ENCODE measurements around the gene REEP1. TPM values are rescaled to one million over a fixed set of nuclear protein-coding genes. Genes with fewer than 3 reads are reported as not detected.

REEP1 gene
- total and polyA plus RNA-seq, 4 experiments from 2014 or later = 0.15 TPM; not detected in 3

DNA sequence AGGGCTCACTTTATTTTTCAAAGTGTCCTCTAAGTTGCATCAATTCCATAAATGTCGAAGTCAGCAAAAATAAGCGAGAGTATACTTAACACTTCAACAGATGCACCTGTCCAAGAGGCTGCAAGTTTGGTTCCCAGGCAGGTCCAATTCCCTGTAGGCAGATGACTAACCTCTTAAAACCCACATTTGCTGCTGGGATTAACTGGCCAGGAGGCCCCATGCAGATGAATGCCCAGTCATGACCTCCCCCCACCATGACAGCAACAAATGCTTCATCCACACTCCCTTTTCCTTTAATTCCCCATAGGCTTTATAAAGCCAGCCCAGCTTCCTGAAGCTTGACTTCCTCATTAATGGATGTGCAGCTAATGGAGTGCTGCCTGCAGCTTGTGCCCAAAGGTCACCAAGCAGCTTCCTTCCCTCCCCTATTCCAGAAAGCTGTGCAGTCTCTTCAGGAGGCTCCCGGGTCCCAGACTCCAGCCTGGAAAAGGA lies 35.7 kb downstream of the REEP1 start:
- no peak overlapping the region for H3K27ac Mint-ChIP-seq
- Histone ChIP-seq H3K4me3 (ENCODE audit: low read length in 2 of 2) (no peak overlapping the region), H3K4me1 (ENCODE audit: insufficient read depth, low read length) (no peaks in the 10 kb centered on the region), H3K36me3 (ENCODE audit: insufficient read depth, low read length) (no peaks in the 10 kb centered on the region), H3K27ac (ENCODE audit: low read depth, low read length) (no peak overlapping the region), H3K9me3 (ENCODE audit: control insufficient read depth in 1 of 2, low read length in 2 of 2) (no peaks in the 10 kb centered on the region), H3K27me3 (ENCODE audit: insufficient read depth, low read length) (peaks cover 3% of the 10 kb centered on the region)
- H3K4me3 Mint-ChIP-seq = no peak overlapping the region
- H3K36me3 Mint-ChIP-seq = no peaks in the 10 kb centered on the region
- DNase-seq = no peak
- H3K27me3 Mint-ChIP-seq = peaks cover 13 to 15% of the 10 kb centered on the region in 2 donors
- CTCF ChIA-PET (ENCODE audit: partially characterized antibody) = no interaction called here
- POLR2A ChIA-PET (ENCODE audit: partially characterized antibody) = no interaction called here
- H3K9me3 Mint-ChIP-seq = peaks cover 0 to 2% (median 0%) of the 10 kb centered on the region in 8 donors
- no peaks in the 10 kb centered on the region for H3K4me1 Mint-ChIP-seq
- intact Hi-C loops (cut with micrococcal nuclease) = no loop called here

DNA sequence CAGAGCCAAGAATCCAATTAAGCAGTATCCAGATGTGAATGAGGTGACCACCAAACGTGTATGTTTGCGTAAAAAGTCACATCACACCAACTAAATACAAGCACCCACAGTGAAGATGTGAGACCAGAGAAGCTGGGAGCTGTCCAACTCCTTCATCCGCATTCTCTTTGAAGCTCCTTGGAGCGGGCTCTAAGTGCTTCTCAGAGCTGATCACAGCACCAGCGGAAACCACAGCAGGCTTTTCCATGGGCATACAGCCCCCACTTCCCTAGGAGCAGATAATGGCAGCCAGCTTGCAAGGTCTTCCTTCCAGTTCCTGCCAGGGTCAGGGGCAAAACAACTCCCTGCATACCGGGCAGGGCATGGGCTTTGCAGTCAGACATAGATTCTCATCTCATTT lies 36.4 kb downstream of the REEP1 start:
- peaks cover 13 to 15% of the 10 kb centered on the region in 2 donors for H3K27me3 Mint-ChIP-seq
- H3K27ac Mint-ChIP-seq = no peak overlapping the region
- H3K36me3 Mint-ChIP-seq = no peaks in the 10 kb centered on the region
- DNase-seq = no peak
- peaks cover 0 to 2% (median 0%) of the 10 kb centered on the region in 8 donors for H3K9me3 Mint-ChIP-seq
- no peaks in the 10 kb centered on the region for H3K4me1 Mint-ChIP-seq
- Histone ChIP-seq H3K27ac (ENCODE audit: low read depth, low read length) (no peak overlapping the region), H3K9me3 (ENCODE audit: control insufficient read depth in 1 of 2, low read length in 2 of 2) (no peaks in the 10 kb centered on the region), H3K4me1 (ENCODE audit: insufficient read depth, low read length) (no peaks in the 10 kb centered on the region), H3K4me3 (ENCODE audit: low read length in 2 of 2) (no peak overlapping the region), H3K27me3 (ENCODE audit: insufficient read depth, low read length) (peaks cover 3% of the 10 kb centered on the region), H3K36me3 (ENCODE audit: insufficient read depth, low read length) (no peaks in the 10 kb centered on the region)
- intact Hi-C loops (cut with micrococcal nuclease) = no loop called here
- CTCF ChIA-PET (ENCODE audit: partially characterized antibody) = no interaction called here
- H3K4me3 Mint-ChIP-seq = no peak overlapping the region
- POLR2A ChIA-PET (ENCODE audit: partially characterized antibody) = no interaction called here

DNA sequence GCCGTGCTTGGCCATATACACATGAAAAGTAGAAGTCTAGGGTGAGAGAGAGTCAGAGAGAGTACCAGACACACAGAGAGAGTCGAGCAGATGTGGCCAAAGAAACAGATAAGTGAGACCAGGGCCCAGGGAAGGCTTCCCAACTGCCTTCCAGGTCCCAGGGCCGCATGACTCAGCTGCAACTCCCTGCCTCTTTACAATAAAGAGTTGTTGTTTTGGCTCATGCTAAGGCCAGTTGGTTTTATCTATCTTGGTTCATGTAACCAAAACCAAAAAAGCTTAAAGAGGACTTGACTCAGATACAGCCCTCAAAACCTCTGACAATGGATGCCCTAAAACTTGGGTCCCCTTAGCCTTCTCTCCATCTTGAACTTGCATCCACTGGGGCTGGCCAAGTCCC lies 36.9 kb downstream of the REEP1 start:
- Mint-ChIP-seq H3K27me3 (peaks cover 12 to 15% of the 10 kb centered on the region in 2 donors), H3K27ac (no peak overlapping the region), H3K4me3 (no peak overlapping the region), H3K36me3 (no peaks in the 10 kb centered on the region), H3K9me3 (peaks cover 0 to 2% (median 0%) of the 10 kb centered on the region in 8 donors), H3K4me1 (no peaks in the 10 kb centered on the region)
- Histone ChIP-seq H3K27ac (ENCODE audit: low read depth, low read length) (no peak overlapping the region), H3K36me3 (ENCODE audit: insufficient read depth, low read length) (no peaks in the 10 kb centered on the region), H3K4me3 (ENCODE audit: low read length in 2 of 2) (no peak overlapping the region), H3K27me3 (ENCODE audit: insufficient read depth, low read length) (peaks cover 3% of the 10 kb centered on the region), H3K9me3 (ENCODE audit: control insufficient read depth in 1 of 2, low read length in 2 of 2) (no peaks in the 10 kb centered on the region), H3K4me1 (ENCODE audit: insufficient read depth, low read length) (no peaks in the 10 kb centered on the region)
- intact Hi-C loops (cut with micrococcal nuclease) = no loop called here
- DNase-seq = no peak
- POLR2A ChIA-PET (ENCODE audit: partially characterized antibody) = no interaction called here
- CTCF ChIA-PET (ENCODE audit: partially characterized antibody) = no interaction called here

DNA sequence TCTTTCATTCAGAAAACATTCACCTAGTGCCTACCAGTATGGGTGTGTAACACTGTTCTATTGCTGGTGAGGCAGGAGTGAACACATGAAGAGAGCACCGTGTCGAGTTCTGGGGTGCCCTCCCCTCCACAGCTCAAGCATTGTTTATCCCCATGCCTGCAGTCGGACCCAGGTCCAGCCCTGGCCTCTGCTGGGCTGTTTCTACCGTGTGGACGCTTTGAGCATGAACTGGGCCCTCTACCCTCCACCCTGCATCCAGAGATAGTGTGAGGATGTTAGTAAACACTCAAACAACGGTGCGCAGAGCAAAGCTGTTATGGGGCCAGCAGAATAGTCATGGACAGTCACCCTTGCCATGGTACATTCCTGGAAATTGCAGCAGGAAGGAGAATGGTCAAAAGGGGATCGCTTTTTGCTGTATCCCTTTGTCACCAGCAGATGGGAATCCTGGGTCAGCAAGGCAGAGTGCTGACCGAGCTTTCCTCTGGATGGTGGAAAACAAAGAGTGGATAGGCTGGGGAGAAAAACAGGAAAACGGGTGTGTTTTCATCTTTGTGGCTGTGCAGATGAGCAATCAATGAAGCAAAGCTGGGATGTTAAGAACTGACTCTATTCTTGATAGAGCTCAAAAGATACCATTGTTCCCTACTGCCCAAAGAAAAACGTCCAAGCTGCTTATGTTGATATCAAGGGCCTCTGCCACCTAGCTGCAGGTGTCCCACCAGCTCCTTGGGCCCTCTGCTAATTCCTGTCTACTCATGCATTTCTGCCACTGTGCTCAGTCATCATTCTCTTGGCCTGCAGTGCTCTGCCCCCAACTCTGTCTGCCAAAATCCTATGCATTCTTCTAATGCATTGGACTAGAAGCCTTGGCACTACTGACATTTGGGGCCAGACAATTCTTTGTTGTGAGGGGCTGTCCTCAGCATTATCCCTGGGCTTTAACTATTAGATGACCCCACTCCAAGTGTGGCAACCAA lies 38.7 kb downstream of the REEP1 start:
- Histone ChIP-seq H3K9me3 (ENCODE audit: control insufficient read depth in 1 of 2, low read length in 2 of 2) (no peaks in the 10 kb centered on the region), H3K27ac (ENCODE audit: low read depth, low read length) (no peak overlapping the region), H3K36me3 (ENCODE audit: insufficient read depth, low read length) (no peaks in the 10 kb centered on the region), H3K4me1 (ENCODE audit: insufficient read depth, low read length) (no peaks in the 10 kb centered on the region), H3K4me3 (ENCODE audit: low read length in 2 of 2) (no peak overlapping the region), H3K27me3 (ENCODE audit: insufficient read depth, low read length) (peaks cover 3% of the 10 kb centered on the region)
- H3K4me1 Mint-ChIP-seq = no peaks in the 10 kb centered on the region
- no peak overlapping the region for H3K27ac Mint-ChIP-seq
- no peak for DNase-seq
- CTCF ChIA-PET (ENCODE audit: partially characterized antibody) = interaction anchor here (1.4 kb wide), 1 partner anchor 11 kb away, joined by 3 read pairs; no protein-coding TSS in a partner anchor
- H3K9me3 Mint-ChIP-seq = peaks cover 0 to 2% (median 0%) of the 10 kb centered on the region in 8 donors
- H3K27me3 Mint-ChIP-seq = peaks cover 11 to 12% of the 10 kb centered on the region in 2 donors
- no peak overlapping the region for H3K4me3 Mint-ChIP-seq
- H3K36me3 Mint-ChIP-seq = no peaks in the 10 kb centered on the region
- POLR2A ChIA-PET (ENCODE audit: partially characterized antibody) = no interaction called here
- intact Hi-C loops (cut with micrococcal nuclease) = no loop called here

DNA sequence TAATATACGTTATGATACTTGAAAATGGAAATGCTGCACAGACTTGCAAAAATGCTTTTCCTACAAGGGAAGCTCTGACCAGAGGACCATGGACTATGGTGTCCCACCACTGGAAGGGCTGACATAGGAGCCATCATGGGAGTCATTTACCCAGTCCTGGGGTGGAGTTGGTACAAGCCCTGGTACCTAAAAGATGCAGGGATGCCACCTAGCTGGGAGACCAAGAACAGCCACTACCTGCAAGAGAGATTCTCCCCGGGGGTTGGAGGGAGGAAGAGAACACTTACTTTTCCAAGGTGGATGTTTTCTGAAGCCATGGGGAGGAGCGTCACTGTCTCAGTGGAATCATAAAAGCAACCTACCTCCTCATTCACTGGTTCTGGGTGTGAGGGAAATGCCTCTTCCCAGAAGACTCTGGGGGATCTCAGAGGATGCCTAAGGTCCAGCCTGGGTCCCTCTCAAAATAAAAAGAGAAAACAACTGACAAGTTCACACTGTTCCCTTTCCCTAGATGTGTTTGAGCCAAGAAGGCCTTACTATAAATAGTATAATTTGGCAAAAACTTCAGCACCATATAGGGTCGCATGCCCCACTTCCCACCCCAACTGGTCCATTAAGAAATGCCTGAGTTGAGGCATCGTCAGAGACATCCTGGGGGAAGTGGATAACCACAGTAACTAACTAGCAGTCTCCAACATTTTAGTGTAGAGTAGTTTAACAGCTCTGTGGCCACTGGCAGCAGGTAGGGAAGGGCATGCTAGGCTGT lies 39.9 kb downstream of the REEP1 start:
- Histone ChIP-seq H3K27me3 (ENCODE audit: insufficient read depth, low read length) (peaks cover 3% of the 10 kb centered on the region), H3K4me1 (ENCODE audit: insufficient read depth, low read length) (no peaks in the 10 kb centered on the region), H3K27ac (ENCODE audit: low read depth, low read length) (no peak overlapping the region), H3K4me3 (ENCODE audit: low read length in 2 of 2) (no peak overlapping the region), H3K36me3 (ENCODE audit: insufficient read depth, low read length) (no peaks in the 10 kb centered on the region), H3K9me3 (ENCODE audit: control insufficient read depth in 1 of 2, low read length in 2 of 2) (no peaks in the 10 kb centered on the region)
- no peak overlapping the region for H3K27ac Mint-ChIP-seq
- no peaks in the 10 kb centered on the region for H3K36me3 Mint-ChIP-seq
- H3K4me3 Mint-ChIP-seq = no peak overlapping the region
- H3K4me1 Mint-ChIP-seq = no peaks in the 10 kb centered on the region
- H3K27me3 Mint-ChIP-seq = peaks cover 7 to 12% of the 10 kb centered on the region in 2 donors
- ChIA-PET POLR2A (ENCODE audit: partially characterized antibody) (no interaction called here), CTCF (ENCODE audit: partially characterized antibody) (interaction anchor here (1.0 to 1.4 kb wide), 2 partner anchors 9 to 661 kb away, joined by 3 read pairs; no protein-coding TSS in a partner anchor)
- no peak for DNase-seq
- peaks cover 0 to 2% (median 0%) of the 10 kb centered on the region in 8 donors for H3K9me3 Mint-ChIP-seq
- intact Hi-C loops (cut with micrococcal nuclease) = no loop called here

DNA sequence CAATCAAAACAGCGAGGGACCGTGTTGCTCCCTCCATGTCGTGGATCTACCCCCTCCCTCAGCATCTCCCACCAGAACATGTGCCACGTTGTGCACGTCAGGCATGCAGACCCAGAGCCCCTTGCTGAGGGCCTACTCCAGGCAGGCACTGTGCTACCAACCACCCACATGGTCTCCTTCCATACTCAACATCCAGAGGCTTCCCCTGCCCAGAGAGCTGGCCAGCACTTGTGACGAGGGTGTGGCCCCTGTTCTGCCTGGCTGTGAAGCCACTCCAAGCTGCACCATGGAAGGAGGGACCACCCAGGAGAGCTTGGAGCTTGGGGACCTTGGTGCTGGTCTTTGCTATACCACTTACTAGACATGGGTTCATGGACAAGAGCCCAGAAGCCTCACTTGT lies 40.5 kb downstream of the REEP1 start:
- CTCF ChIA-PET (ENCODE audit: partially characterized antibody) = interaction anchor here (1.0 to 2.4 kb wide), 2 partner anchors 13 to 660 kb away, joined by 3 to 5 read pairs; no protein-coding TSS in a partner anchor
- no peaks in the 10 kb centered on the region for H3K9me3 ChIP-seq (ENCODE audit: control insufficient read depth in 1 of 2, low read length in 2 of 2)
- peaks cover 0 to 2% (median 0%) of the 10 kb centered on the region in 8 donors for H3K9me3 Mint-ChIP-seq

DNA sequence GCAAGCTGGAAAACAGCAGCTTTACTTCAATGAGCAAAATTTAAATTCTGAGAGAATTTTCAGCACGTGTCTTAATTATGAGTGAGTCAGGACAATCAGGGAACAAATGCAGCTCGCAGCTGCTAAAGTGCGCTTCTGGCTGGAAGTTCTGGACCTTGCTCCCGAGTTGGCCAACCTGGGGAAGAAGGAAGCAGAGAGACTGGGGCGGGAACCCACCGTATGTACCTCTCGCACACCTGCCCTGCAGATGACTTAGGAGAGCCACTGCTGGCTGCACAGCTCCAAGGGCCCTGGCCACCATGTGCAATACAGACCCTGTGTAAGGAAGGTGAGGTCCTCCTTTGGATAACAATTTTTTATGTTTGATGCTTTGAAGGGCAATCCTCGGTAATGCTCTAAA lies 42.4 kb downstream of the REEP1 start:
- intact Hi-C loops (cut with micrococcal nuclease) = no loop called here
- Mint-ChIP-seq H3K9me3 (peaks cover 0 to 2% (median 0%) of the 10 kb centered on the region in 8 donors), H3K36me3 (no peaks in the 10 kb centered on the region), H3K4me3 (no peak overlapping the region), H3K4me1 (no peaks in the 10 kb centered on the region), H3K27me3 (peaks cover 10 to 12% of the 10 kb centered on the region in 2 donors), H3K27ac (no peak overlapping the region)
- H3K4me1 ChIP-seq (ENCODE audit: insufficient read depth, low read length) = no peaks in the 10 kb centered on the region
- no peak overlapping the region for H3K27ac ChIP-seq (ENCODE audit: low read depth, low read length)
- no peaks in the 10 kb centered on the region for H3K36me3 ChIP-seq (ENCODE audit: insufficient read depth, low read length)
- CTCF ChIA-PET (ENCODE audit: partially characterized antibody) = interaction anchor here (1.6 to 2.4 kb wide), 2 partner anchors 9 to 11 kb away, joined by 4 to 5 read pairs; no protein-coding TSS in a partner anchor
- no peaks in the 10 kb centered on the region for H3K9me3 ChIP-seq (ENCODE audit: control insufficient read depth in 1 of 2, low read length in 2 of 2)
- H3K27me3 ChIP-seq (ENCODE audit: insufficient read depth, low read length) = peaks cover 3% of the 10 kb centered on the region
- no peak for DNase-seq
- POLR2A ChIA-PET (ENCODE audit: partially characterized antibody) = no interaction called here
- no peak overlapping the region for H3K4me3 ChIP-seq (ENCODE audit: low read length in 2 of 2)

More for the DNA sequence above, 40.5 kb downstream of the REEP1 start:
- Histone ChIP-seq H3K27me3 (ENCODE audit: insufficient read depth, low read length) (peaks cover 3% of the 10 kb centered on the region), H3K4me3 (ENCODE audit: low read length in 2 of 2) (no peak overlapping the region), H3K4me1 (ENCODE audit: insufficient read depth, low read length) (no peaks in the 10 kb centered on the region), H3K36me3 (ENCODE audit: insufficient read depth, low read length) (no peaks in the 10 kb centered on the region), H3K27ac (ENCODE audit: low read depth, low read length) (no peak overlapping the region)
- intact Hi-C loops (cut with micrococcal nuclease) = no loop called here
- POLR2A ChIA-PET (ENCODE audit: partially characterized antibody) = no interaction called here
- no peaks in the 10 kb centered on the region for H3K4me1 Mint-ChIP-seq
- no peak for DNase-seq
- H3K36me3 Mint-ChIP-seq = no peaks in the 10 kb centered on the region
- H3K27me3 Mint-ChIP-seq = peaks cover 7 to 12% of the 10 kb centered on the region in 2 donors
- H3K4me3 Mint-ChIP-seq = no peak overlapping the region
- no peak overlapping the region for H3K27ac Mint-ChIP-seq

All from CD4-positive, alpha-beta memory T cell (primary cell).